ENCODE measurements around the gene INHBC. TPM values are rescaled to one million over a fixed set of nuclear protein-coding genes. Genes with fewer than 3 reads are reported as not detected.
"Not testable (repeated sequence)": the region's sequence is repeated elsewhere in the genome, so short reads cannot be mapped to it uniquely, and the experiment has no call there.

The INHBC gene
- total and polyA plus RNA-seq, 2 experiments from 2014 or later, result 0.21 TPM; not detected in 1

DNA sequence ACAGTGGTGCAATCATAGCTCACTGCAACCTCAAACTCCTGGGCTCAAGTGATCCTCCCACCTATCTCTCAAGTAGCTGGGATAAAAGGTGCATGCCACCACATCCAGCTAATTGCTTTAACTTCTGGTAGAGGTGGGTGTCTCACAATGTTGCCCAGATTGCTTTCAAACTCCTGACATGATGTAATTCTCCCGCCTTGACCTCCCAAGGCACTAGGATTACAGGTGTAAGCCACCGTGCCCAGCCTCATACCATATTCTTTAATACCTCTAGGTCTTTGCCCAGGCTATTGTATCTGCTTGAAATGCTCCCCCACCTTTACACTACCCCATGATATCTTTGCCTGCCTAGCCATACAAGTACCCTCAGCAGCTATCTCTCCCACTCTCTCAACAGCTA, 15.1 kb upstream of the INHBC start:
- Histone ChIP-seq H3K4me1 (ENCODE audit: low read depth) (peaks cover 5% of the 10 kb centered on the region), H3K27ac (no peak overlapping the region), H3K9me3 (ENCODE audit: low read depth) (no peaks in the 10 kb centered on the region), H3K36me3 (no peaks in the 10 kb centered on the region), H3K4me3 (no peak overlapping the region), H3K27me3 (no peaks in the 10 kb centered on the region)
- no peak for DNase-seq (ENCODE audit: low read depth in 1 of 2, low spot score in 1 of 2)
- TF ChIP-seq CTCF (IDR thresholded peaks at IDR 0.05; ENCODE audit: low read depth, low read length), result no peak

DNA sequence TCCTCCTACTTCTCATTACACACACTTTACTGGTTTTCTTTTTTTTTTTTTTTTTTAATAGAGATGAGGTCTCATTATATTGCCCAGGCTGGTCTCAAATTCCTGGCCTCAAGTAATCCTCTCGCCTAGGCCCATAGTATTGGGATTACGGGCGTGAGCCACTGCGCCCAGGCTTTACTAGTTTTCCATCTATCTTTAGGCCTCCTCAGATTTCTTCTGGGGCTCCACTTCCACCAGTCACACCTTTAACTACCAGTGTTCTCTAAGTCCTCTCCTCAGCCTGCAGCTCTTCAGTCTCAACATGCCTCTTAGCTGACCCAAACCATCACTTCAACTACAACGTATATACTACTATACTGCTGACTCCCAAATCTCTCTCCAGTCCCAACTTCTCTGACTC, 14.1 kb upstream of the INHBC start:
- Histone ChIP-seq H3K4me1 (ENCODE audit: low read depth) (peaks cover 5% of the 10 kb centered on the region), H3K27me3 (no peaks in the 10 kb centered on the region), H3K27ac (no peak overlapping the region), H3K4me3 (no peak overlapping the region), H3K36me3 (no peaks in the 10 kb centered on the region), H3K9me3 (ENCODE audit: low read depth) (no peaks in the 10 kb centered on the region)
- TF ChIP-seq CTCF (IDR thresholded peaks at IDR 0.05; ENCODE audit: low read depth, low read length), result no peak
- no peak for DNase-seq (ENCODE audit: low read depth in 1 of 2, low spot score in 1 of 2)

- H3K36me3 ChIP-seq; DNase-seq (ENCODE audit: low read depth in 1 of 2, low spot score in 1 of 2); H3K27me3 ChIP-seq; H3K27ac ChIP-seq; H3K9me3 ChIP-seq (ENCODE audit: low read depth); H3K4me3 ChIP-seq: not testable (repeated sequence)
- peaks cover 15% of the 10 kb centered on the region for H3K4me1 ChIP-seq (ENCODE audit: low read depth)
These were observed 7.6 kb upstream of the INHBC start for GRCh38 chr12:57426948-57427347.

- no peak for DNase-seq (ENCODE audit: low read depth in 1 of 2, low spot score in 1 of 2)
- Histone ChIP-seq H3K9me3 (ENCODE audit: low read depth) (no peaks in the 10 kb centered on the region), H3K4me3 (no peak overlapping the region), H3K4me1 (ENCODE audit: low read depth) (peaks cover 15% of the 10 kb centered on the region), H3K27me3 (no peaks in the 10 kb centered on the region), H3K27ac (peak overlapping the region; percentile 97), H3K36me3 (no peaks in the 10 kb centered on the region)
- no peak for TF ChIP-seq CTCF (IDR thresholded peaks at IDR 0.05; ENCODE audit: low read depth, low read length)
These were observed 5.6 kb upstream of the INHBC start for GRCh38 chr12:57428965-57429364.

DNA sequence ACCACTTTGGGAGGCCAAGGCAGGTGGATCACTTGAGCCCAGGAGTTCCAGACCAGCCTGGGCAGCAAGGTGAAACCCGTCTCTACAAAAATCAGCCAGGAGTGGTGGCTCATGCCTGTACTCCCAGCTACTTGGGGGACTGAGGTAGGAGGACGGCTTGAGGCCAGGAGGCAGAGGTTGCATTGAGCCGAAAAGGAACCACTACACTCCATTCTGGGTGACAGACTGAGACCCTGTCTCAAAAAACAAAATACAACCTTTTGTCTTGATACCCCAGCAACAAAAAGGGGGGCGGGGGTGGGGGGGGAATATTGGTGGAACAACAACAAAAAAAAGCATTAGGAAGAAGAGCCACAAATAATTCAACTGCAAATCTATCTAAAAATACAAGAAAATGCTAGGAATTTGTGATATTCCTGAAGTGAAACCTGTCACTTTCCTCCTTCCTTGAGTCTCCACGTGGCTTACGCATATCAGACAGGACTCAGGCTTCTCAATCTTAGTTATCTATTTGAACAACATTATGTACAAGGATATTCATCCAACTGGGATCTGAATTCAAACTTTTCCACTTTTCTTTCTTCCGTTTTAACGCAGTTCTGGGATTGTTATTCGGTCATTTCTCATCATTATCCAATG, 5.0 kb upstream of the INHBC start:
- peaks cover 15% of the 10 kb centered on the region for H3K4me1 ChIP-seq (ENCODE audit: low read depth)
- H3K36me3 ChIP-seq, result no peaks in the 10 kb centered on the region
- peak overlapping the region; percentile 97 for H3K27ac ChIP-seq
- TF ChIP-seq CTCF (IDR thresholded peaks at IDR 0.05; ENCODE audit: low read depth, low read length), result no peak
- peak overlapping the region; percentile 72 for H3K4me3 ChIP-seq
- peak in 1 of 2 donors; percentile 11 for DNase-seq (ENCODE audit: low read depth in 1 of 2, low spot score in 1 of 2)
- H3K9me3 ChIP-seq (ENCODE audit: low read depth), result no peaks in the 10 kb centered on the region
- H3K27me3 ChIP-seq, result no peaks in the 10 kb centered on the region

DNA sequence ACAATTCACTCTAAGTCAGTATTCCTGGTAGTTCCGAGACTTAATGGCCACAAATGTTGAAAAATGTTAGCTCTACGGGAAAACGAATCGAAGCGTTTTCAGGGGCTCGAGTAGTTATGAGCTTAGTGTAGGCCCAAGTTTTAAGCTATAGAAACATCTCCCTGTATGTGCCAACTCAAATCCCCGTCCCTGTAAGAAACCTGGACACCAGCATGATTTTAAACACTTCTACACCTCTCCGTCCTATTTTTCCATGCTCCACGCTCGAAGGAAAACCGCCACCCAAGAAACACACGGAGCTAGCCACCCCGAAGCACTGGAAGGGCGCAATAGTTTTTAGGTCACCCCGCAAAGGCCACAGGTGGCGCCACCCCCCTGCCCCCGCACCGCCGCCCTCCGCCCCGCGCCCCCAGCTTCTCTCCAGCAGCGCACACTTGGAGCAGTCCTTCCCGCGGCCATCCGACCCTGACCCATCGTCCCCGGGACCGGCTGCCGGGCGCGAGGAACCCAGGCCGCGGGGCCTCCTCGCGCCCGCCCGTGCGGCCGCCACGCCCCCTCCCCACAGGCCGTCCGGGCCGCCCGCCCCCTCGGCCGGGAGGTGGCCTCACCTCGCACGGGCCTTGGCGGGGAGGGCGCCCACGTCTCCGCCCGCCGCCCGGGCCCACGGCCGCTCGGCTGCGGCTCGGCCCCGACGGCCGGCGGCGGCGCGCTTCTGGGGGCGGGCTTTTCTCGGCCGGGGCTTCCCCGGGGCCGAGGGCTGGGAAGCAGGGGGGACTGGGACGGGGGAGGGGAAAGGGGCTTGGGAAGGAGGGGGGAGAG, 4.3 kb upstream of the INHBC start:
- no peaks in the 10 kb centered on the region for H3K36me3 ChIP-seq
- no peaks in the 10 kb centered on the region for H3K27me3 ChIP-seq
- no peak for TF ChIP-seq CTCF (IDR thresholded peaks at IDR 0.05; ENCODE audit: low read depth, low read length)
- peak; percentile 30 to 80 for DNase-seq (ENCODE audit: low read depth in 1 of 2, low spot score in 1 of 2)
- peaks cover 15% of the 10 kb centered on the region for H3K4me1 ChIP-seq (ENCODE audit: low read depth)
- H3K27ac ChIP-seq, result peak overlapping the region; percentile 97
- H3K4me3 ChIP-seq, result peak overlapping the region; percentile 72
- H3K9me3 ChIP-seq (ENCODE audit: low read depth), result no peaks in the 10 kb centered on the region
